ENCODE results near the gene KCTD20. TPM values are rescaled to one million over a fixed set of nuclear protein-coding genes. Genes with fewer than 3 reads are reported as not detected.

The KCTD20 gene
- total and polyA plus RNA-seq, 2 experiments from 2014 or later, result 7.4 to 25.0 TPM

DNA sequence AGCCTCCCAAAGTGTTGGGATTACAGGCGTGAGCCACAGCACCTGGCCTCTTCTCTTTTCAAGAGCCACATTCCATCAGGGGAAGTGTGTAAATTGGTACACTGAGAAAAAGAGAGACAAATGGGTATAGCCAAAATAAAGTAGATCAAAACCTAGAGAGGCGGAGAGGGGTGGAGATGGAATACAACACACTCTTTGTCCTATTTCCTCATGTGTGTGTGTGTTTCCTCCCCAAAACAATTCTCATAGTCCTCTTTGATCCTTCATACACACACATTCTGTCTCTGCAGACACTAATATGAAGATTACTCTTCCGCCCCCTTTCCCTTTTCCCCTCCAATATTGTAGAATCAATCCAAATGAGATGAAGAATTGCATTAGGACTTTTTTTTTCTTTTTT, 16.2 kb upstream of the KCTD20 start:
- Mint-ChIP-seq H3K27me3 (ENCODE audit: insufficient read depth, low read depth, poor library complexity) (peaks cover 7% of the 10 kb centered on the region), H3K36me3 (ENCODE audit: low read depth) (no peaks in the 10 kb centered on the region), H3K9me3 (no peaks in the 10 kb centered on the region), H3K27ac (no peak overlapping the region), H3K4me1 (peaks cover 14% of the 10 kb centered on the region), H3K4me3 (no peak overlapping the region)
- Histone ChIP-seq H4K20me1 (replicated peaks; ENCODE audit: insufficient read depth) (no peaks in the 10 kb centered on the region), H3K36me3 (ENCODE audit: insufficient read depth) (no peaks in the 10 kb centered on the region), H3K4me1 (ENCODE audit: insufficient read depth) (peaks cover 8% of the 10 kb centered on the region; the same call in 1 of the 2 replicates), H3K4me3 (no peak overlapping the region), H2AFZ (no peak overlapping the region), H3K27ac (ENCODE audit: low read depth) (no peak overlapping the region), H3K79me2 (replicated peaks; ENCODE audit: insufficient read depth) (no peaks in the 10 kb centered on the region), H3K4me2 (no peak overlapping the region), H3K9me2 (ENCODE audit: insufficient read depth) (no peaks in the 10 kb centered on the region), H3F3A (replicated peaks; ENCODE audit: low read depth) (no peaks in the 10 kb centered on the region; the same call in 1 of the 2 replicates), H3K27me3 (ENCODE audit: insufficient read depth) (no peaks in the 10 kb centered on the region)
- TF ChIP-seq EZH2 (IDR thresholded peaks at IDR 0.05; ENCODE audit: low read depth, unreplicated experiment) (no peak), CREB1 (CRISPR knock-in tag; IDR thresholded peaks at IDR 0.05; ENCODE audit: low read depth) (no peak), CTCF (conservative IDR thresholded peaks at IDR 0.05; ENCODE audit: low read depth in 2 of 2) (no peak), REST (IDR thresholded peaks at IDR 0.05; ENCODE audit: unreplicated experiment) (no peak), EZH2phosphoT487 (IDR thresholded peaks at IDR 0.05; ENCODE audit: unreplicated experiment) (no peak), STAT1 (IDR thresholded peaks at IDR 0.05; ENCODE audit: unreplicated experiment) (no peak), JUNB (IDR thresholded peaks at IDR 0.05; ENCODE audit: unreplicated experiment) (no peak), ZNF114 (CRISPR knock-in tag; IDR thresholded peaks at IDR 0.05) (no peak), NANOG (IDR thresholded peaks at IDR 0.05; ENCODE audit: borderline replicate concordance) (no peak), POLR2AphosphoS5 (IDR thresholded peaks at IDR 0.05; ENCODE audit: low read depth) (no peak), ZNF331 (CRISPR knock-in tag; IDR thresholded peaks at IDR 0.05; ENCODE audit: low read depth) (no peak)
- TF ChIP-seq, protein P1, sequence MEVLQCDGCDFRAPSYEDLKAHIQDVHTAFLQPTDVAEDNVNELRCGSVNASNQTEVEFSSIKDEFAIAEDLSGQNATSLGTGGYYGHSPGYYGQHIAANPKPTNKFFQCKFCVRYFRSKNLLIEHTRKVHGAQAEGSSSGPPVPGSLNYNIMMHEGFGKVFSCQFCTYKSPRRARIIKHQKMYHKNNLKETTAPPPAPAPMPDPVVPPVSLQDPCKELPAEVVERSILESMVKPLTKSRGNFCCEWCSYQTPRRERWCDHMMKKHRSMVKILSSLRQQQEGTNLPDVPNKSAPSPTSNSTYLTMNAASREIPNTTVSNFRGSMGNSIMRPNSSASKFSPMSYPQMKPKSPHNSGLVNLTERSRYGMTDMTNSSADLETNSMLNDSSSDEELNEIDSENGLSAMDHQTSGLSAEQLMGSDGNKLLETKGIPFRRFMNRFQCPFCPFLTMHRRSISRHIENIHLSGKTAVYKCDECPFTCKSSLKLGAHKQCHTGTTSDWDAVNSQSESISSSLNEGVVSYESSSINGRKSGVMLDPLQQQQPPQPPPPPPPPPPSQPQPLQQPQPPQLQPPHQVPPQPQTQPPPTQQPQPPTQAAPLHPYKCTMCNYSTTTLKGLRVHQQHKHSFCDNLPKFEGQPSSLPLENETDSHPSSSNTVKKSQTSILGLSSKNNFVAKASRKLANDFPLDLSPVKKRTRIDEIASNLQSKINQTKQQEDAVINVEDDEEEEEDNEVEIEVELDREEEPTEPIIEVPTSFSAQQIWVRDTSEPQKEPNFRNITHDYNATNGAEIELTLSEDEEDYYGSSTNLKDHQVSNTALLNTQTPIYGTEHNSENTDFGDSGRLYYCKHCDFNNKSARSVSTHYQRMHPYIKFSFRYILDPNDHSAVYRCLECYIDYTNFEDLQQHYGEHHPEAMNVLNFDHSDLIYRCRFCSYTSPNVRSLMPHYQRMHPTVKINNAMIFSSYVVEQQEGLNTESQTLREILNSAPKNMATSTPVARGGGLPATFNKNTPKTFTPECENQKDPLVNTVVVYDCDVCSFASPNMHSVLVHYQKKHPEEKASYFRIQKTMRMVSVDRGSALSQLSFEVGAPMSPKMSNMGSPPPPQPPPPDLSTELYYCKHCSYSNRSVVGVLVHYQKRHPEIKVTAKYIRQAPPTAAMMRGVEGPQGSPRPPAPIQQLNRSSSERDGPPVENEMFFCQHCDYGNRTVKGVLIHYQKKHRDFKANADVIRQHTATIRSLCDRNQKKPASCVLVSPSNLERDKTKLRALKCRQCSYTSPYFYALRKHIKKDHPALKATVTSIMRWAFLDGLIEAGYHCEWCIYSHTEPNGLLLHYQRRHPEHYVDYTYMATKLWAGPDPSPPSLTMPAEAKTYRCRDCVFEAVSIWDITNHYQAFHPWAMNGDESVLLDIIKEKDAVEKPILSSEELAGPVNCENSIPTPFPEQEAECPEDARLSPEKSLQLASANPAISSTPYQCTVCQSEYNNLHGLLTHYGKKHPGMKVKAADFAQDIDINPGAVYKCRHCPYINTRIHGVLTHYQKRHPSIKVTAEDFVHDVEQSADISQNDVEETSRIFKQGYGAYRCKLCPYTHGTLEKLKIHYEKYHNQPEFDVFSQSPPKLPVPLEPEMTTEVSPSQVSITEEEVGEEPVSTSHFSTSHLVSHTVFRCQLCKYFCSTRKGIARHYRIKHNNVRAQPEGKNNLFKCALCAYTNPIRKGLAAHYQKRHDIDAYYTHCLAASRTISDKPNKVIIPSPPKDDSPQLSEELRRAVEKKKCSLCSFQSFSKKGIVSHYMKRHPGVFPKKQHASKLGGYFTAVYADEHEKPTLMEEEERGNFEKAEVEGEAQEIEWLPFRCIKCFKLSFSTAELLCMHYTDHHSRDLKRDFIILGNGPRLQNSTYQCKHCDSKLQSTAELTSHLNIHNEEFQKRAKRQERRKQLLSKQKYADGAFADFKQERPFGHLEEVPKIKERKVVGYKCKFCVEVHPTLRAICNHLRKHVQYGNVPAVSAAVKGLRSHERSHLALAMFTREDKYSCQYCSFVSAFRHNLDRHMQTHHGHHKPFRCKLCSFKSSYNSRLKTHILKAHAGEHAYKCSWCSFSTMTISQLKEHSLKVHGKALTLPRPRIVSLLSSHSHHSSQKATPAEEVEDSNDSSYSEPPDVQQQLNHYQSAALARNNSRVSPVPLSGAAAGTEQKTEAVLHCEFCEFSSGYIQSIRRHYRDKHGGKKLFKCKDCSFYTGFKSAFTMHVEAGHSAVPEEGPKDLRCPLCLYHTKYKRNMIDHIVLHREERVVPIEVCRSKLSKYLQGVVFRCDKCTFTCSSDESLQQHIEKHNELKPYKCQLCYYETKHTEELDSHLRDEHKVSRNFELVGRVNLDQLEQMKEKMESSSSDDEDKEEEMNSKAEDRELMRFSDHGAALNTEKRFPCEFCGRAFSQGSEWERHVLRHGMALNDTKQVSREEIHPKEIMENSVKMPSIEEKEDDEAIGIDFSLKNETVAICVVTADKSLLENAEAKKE (CRISPR knock-in tag; IDR thresholded peaks at IDR 0.05), result no peak
- TF ChIP-seq, protein P2, sequence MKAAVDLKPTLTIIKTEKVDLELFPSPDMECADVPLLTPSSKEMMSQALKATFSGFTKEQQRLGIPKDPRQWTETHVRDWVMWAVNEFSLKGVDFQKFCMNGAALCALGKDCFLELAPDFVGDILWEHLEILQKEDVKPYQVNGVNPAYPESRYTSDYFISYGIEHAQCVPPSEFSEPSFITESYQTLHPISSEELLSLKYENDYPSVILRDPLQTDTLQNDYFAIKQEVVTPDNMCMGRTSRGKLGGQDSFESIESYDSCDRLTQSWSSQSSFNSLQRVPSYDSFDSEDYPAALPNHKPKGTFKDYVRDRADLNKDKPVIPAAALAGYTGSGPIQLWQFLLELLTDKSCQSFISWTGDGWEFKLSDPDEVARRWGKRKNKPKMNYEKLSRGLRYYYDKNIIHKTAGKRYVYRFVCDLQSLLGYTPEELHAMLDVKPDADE (IDR thresholded peaks at IDR 0.05), result no peak
- DNase-seq (ENCODE audit: low spot score) (no peak), ATAC-seq (no peak)
